K562 (cell line): Measurements from ENCODE around the gene NR5A2. TPM values are rescaled to one million over a fixed set of nuclear protein-coding genes. Genes with fewer than 3 reads are reported as not detected.

Experiments used
- ATAC-seq: fragments of 200-7000 bp; cut with Tn5 transposase; 3 replicates; pipeline ENCODE4 v1.9.1; 2020; ENCODE audit warnings: moderate library complexity
- BruUV-seq: library from RNA; stranded (reverse); fragments of 400-500 nt; replicated peaks from 2 replicates; lab custom pipeline; 2021; lab: Mats Ljungman, UMichigan
- CTCF ChIA-PET: fragments of 300-600 bp; formaldehyde crosslinking; extraction: SDS; loops from one replicate; lab custom pipeline; 2021; ENCODE audit warnings: low intra/inter-chr PET ratio; lab: Yijun Ruan, JAX
- POLR2A ChIA-PET: fragments of 300-600, 350-650 bp; sonication (Branson Sonifier 250); formaldehyde crosslinking; extraction: SDS; loops from one replicate; lab custom pipeline; 2021; ENCODE audit warnings: antibody characterized with exemption, inconsistent platforms; lab: Yijun Ruan, JAX
- DNase-seq, 4 experiments: peaks; one replicate each; pipeline versions ENCODE4 v3.0.0 to v3.0.0-alpha.2; 2011 to 2018; ENCODE audit warnings: low spot score in 3 of 4, mixed read lengths in 3 of 4; ENCODE audit errors: extremely low read depth in 1 of 4
- FAIRE-seq: peaks from 2 replicates; lab custom pipeline; 2011; peaks lifted over from hg19 to GRCh38; lab: Jason Lieb, UNC
- H2AFZ ChIP-seq: 2 replicates; pipeline ENCODE4 v1.6.0; 2011; ENCODE audit warnings: low read depth, low read length, control low read depth, inconsistent platforms
- H3K27ac ChIP-seq: fragments of 200-600 bp; 3 replicates; pipeline ENCODE4 v1.8.0; 2011; ENCODE audit warnings: low read depth, mild to moderate bottlenecking, control low read depth, inconsistent platforms, low read length, moderate library complexity, mixed read lengths; ENCODE audit errors: extremely low read depth
- H3K27me3 ChIP-seq, 2 experiments: fragments of 300-600 bp in 1 of 2; 2 replicates in 1 of 2; 3 replicates in 1 of 2; pipeline versions ENCODE4 v1.6.0 to v1.8.0; 2011; ENCODE audit warnings: inconsistent platforms in 2 of 2, low read length in 2 of 2, mild to moderate bottlenecking in 1 of 2, mixed read lengths in 1 of 2, moderate library complexity in 1 of 2; ENCODE audit not compliant: control insufficient read depth in 2 of 2, insufficient read depth in 2 of 2
- H3K36me3 ChIP-seq: fragments of 300-600 bp; 3 replicates; pipeline ENCODE4 v1.8.0; 2011; ENCODE audit warnings: mild to moderate bottlenecking, low read length, inconsistent platforms; ENCODE audit not compliant: control insufficient read depth, insufficient read depth
- H3K4me1 ChIP-seq, 2 experiments: fragments of 200-600 bp in 1 of 2; replicated peaks in 1 of 2; 2 replicates in 1 of 2; 3 replicates in 1 of 2; pipeline versions ENCODE4 v1.5.1 to v1.8.0; 2011; ENCODE audit warnings: inconsistent platforms in 2 of 2, low read length in 2 of 2, mild to moderate bottlenecking in 1 of 2, mixed read lengths in 1 of 2, moderate library complexity in 1 of 2; ENCODE audit not compliant: control insufficient read depth in 2 of 2, insufficient read depth in 2 of 2
- H3K4me2 ChIP-seq: 2 replicates; pipeline ENCODE4 v1.6.1; 2011; ENCODE audit warnings: low read length, control low read depth, inconsistent platforms, mixed read lengths; ENCODE audit not compliant: insufficient read depth
- H3K4me3 ChIP-seq: fragments of 200-600 bp; sonication (generic), shearing (Covaris generic); 2 replicates; pipeline ENCODE4 v1.5.1; 2016; ENCODE audit warnings: control low read depth, inconsistent platforms
- H3K79me2 ChIP-seq: fragments of 200-600 bp; 3 replicates; pipeline ENCODE4 v1.8.0; 2011; ENCODE audit warnings: low read length, inconsistent platforms; ENCODE audit not compliant: control insufficient read depth, insufficient read depth
- H3K9ac ChIP-seq, 2 experiments: 2 replicates each; pipeline versions ENCODE4 v1.6.0 to v1.6.1; 2011; ENCODE audit warnings: low read depth in 2 of 2, low read length in 2 of 2, control low read depth in 1 of 2, inconsistent platforms in 1 of 2, mild to moderate bottlenecking in 1 of 2, mixed read lengths in 1 of 2; ENCODE audit not compliant: insufficient read depth in 1 of 2
- H3K9me1 ChIP-seq: one replicate; pipeline ENCODE4 v1.6.0; 2011; ENCODE audit warnings: inconsistent platforms, mild to moderate bottlenecking, low read length, moderate library complexity; ENCODE audit not compliant: control insufficient read depth, insufficient read depth
- H3K9me3 ChIP-seq: replicated peaks from 2 replicates; pipeline ENCODE4 v1.5.1; 2011; ENCODE audit warnings: low read depth, low read length, inconsistent platforms; ENCODE audit not compliant: control insufficient read depth, insufficient read depth
- H4K20me1 ChIP-seq: replicated peaks from 2 replicates; pipeline ENCODE4 v1.6.1; 2011; ENCODE audit warnings: low read length, inconsistent platforms, mixed read lengths; ENCODE audit not compliant: control insufficient read depth, insufficient read depth
- ARID2 ChIP-seq: fragments of 450-650 bp; IDR thresholded peaks from 2 replicates; pipeline ENCODE4 v1.6.1; 2017; ENCODE audit warnings: antibody characterized with exemption, mild to moderate bottlenecking
- BRF1 ChIP-seq: IDR thresholded peaks from 3 replicates; pipeline ENCODE4 v1.6.1; 2011; ENCODE audit warnings: borderline replicate concordance, mild to moderate bottlenecking; ENCODE audit not compliant: insufficient read length; ENCODE audit errors: extremely low read depth
- DEAF1 ChIP-seq: fragments of 450-650 bp; formaldehyde crosslinking; IDR thresholded peaks from 2 replicates; pipeline ENCODE4 v1.4.0; 2020; ENCODE audit warnings: mild to moderate bottlenecking, moderate library complexity
- GTF2A2 ChIP-seq: IDR thresholded peaks from 2 replicates; pipeline ENCODE4 v1.6.1; 2016; ENCODE audit warnings: mild to moderate bottlenecking, missing genetic modification characterization, missing compliant biosample characterization
- HMGN3 ChIP-seq: IDR thresholded peaks from 2 replicates; pipeline ENCODE4 v1.6.1; 2011; ENCODE audit warnings: borderline replicate concordance, low read depth, mild to moderate bottlenecking, mixed read lengths, low read length; ENCODE audit not compliant: insufficient read length; ENCODE audit errors: extremely low read depth
- MXI1 ChIP-seq: IDR thresholded peaks from 2 replicates; pipeline ENCODE4 v1.6.1; 2011; ENCODE audit warnings: low read depth, mild to moderate bottlenecking, improper control_type of control experiment, low read length
- NFIX ChIP-seq: fragments of 250-450 bp; sonication (Bioruptor Pico); IDR thresholded peaks from 2 replicates; pipeline ENCODE4 v1.4.0; 2020; ENCODE audit warnings: low read depth, mild to moderate bottlenecking, moderate library complexity
- NFXL1 ChIP-seq: fragments of 450-650 bp; formaldehyde crosslinking; IDR thresholded peaks from 2 replicates; pipeline ENCODE4 v1.4.0; 2021; ENCODE audit warnings: mild to moderate bottlenecking
- PCBP2 ChIP-seq: fragments of 200-400 bp; formaldehyde crosslinking; IDR thresholded peaks from 2 replicates; pipeline ENCODE4 v1.6.1; 2018; ENCODE audit warnings: low read length, low read depth, mild to moderate bottlenecking, moderate library complexity; ENCODE audit not compliant: poor library complexity, severe bottlenecking
- RBM17 ChIP-seq: fragments of 200-400 bp; formaldehyde crosslinking; IDR thresholded peaks from 2 replicates; pipeline ENCODE4 v1.6.1; 2017; ENCODE audit warnings: low read depth, mild to moderate bottlenecking, low read length, borderline replicate concordance
- TEAD2 ChIP-seq: fragments of 450-650 bp; IDR thresholded peaks from 2 replicates; pipeline ENCODE4 v1.6.1; 2016; ENCODE audit warnings: missing genetic modification characterization, control low read depth, missing compliant biosample characterization
- XRCC3 ChIP-seq: fragments of 450-650 bp; IDR thresholded peaks from 2 replicates; pipeline ENCODE4 v1.6.1; 2017; ENCODE audit warnings: mild to moderate bottlenecking, moderate library complexity
- ZFX ChIP-seq: sonication (generic); formaldehyde crosslinking; IDR thresholded peaks from 2 replicates; pipeline ENCODE4 v1.8.0; 2022; ENCODE audit warnings: mild to moderate bottlenecking, missing genetic modification reagents, moderate library complexity
- ZNF354B ChIP-seq: fragments of 250-450 bp; sonication (Bioruptor Pico); IDR thresholded peaks from 2 replicates; pipeline ENCODE4 v1.4.0; 2020
- ZNF444 ChIP-seq: fragments of 250-450 bp; sonication (Bioruptor Pico); IDR thresholded peaks from 2 replicates; pipeline ENCODE4 v1.4.0; 2020; ENCODE audit warnings: mild to moderate bottlenecking, moderate library complexity
- ZNF561 ChIP-seq: fragments of 450-650 bp; formaldehyde crosslinking; conservative IDR thresholded peaks from 2 replicates; pipeline ENCODE4 v1.4.0; 2020; ENCODE audit warnings: mild to moderate bottlenecking, moderate library complexity
- ZNF707 ChIP-seq: fragments of 250-450 bp; sonication (Bioruptor Pico); conservative IDR thresholded peaks from 2 replicates; pipeline ENCODE4 v1.8.0; 2022; ENCODE audit warnings: inconsistent platforms, mild to moderate bottlenecking, moderate library complexity
- WGBS: fragments of 100-300 bp; shearing (Covaris generic); methylation state at CpG from one replicate; pipeline ENCODE4 v1.1.6; 2016; ENCODE audit warnings: low coverage, mixed read lengths; ENCODE audit not compliant: insufficient coverage; ENCODE audit errors: missing lambda C conversion rate; 5-methylcytosine and 5-hydroxymethylcytosine counted together
- in situ Hi-C: fragments of 300-500 bp; cut with MboI; formaldehyde crosslinking; loops from 4 replicates; pipeline ENCODE4 v1.15.0; 2018; ENCODE audit warnings: inconsistent platforms, mixed read lengths
- intact Hi-C: fragments of 100-400 bp; cut with micrococcal nuclease; formaldehyde crosslinking; loops from 2 replicates; pipeline ENCODE4 v1.14.2; 2022
- polyA plus RNA-seq, 8 experiments: library from polyadenylated mRNA; depleted of rRNA in 4 of 8; stranded (reverse) in 5 of 8; unstranded in 3 of 8; fragments of >200 nt; fragmentation: Nextera tagmentation in 2 of 8; fragmentation: Illumina TruSeq in 1 of 8; extraction: Ambion mirVana in 2 of 8; extraction: Trizol in 1 of 8; gene quantifications; 2 replicates each; pipeline versions ENCODE4 v1.2.1 to v1.2.3, GENCODE V29; 2011 to 2014; ENCODE audit warnings: inconsistent platforms in 1 of 8, missing spikeins in 1 of 8
- total RNA-seq, 7 experiments: library from RNA; depleted of rRNA in 6 of 7; stranded (reverse); fragments of >200 nt in 6 of 7; fragmentation: Illumina TruSeq in 2 of 7; extraction: Trizol in 2 of 7; gene quantifications; 2 replicates each; pipeline versions ENCODE4 v1.2.1 to v1.2.3, GENCODE V29; 2011 to 2021; ENCODE audit warnings: low replicate concordance in 1 of 7
- TF ChIP-seq, protein P1 (sequence below): IDR thresholded peaks from 3 replicates; pipeline ENCODE4 v1.6.1; 2011; ENCODE audit warnings: borderline replicate concordance, mild to moderate bottlenecking, moderate library complexity; ENCODE audit not compliant: insufficient read length; ENCODE audit errors: extremely low read depth

NR5A2 gene
- total and polyA plus RNA-seq, 9 of the 15 experiments (the other 6 are each of a cell fraction or from before 2014, with no cell fraction given) = 0.13 to 0.40 (median 0.29) TPM

DNA sequence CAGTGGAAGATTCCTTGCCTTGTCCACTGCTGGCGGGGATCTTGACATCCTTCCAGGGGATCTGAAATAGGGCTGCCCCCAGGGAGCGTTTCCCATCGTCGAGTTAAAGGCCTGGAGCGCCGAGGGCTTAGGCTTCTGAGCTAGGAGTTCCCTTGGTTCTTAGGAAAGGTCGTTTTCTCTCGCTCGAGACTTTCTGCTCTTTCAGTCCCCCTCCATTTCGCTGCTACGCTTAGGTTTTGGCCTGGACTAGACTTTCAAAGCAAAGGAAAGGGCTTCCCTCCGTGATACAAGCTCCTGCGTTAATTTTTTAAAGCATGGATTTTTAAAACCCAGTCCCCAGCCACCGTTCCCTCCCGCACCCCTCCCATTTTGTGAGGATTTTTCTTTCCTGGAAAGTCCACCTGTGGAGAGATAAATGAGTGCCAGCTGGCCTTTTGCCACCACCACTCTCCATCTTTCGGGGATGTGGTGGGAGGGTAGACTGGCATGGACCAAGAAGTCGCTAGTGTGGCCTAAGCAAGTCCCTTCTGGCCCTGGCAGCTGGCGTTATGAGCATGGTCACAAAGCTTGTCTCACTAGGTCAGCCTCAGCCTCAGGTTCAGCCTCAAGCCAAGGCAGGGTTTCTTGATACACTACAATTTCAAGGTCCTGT is 9.2 kb downstream of the NR5A2 start:
- no peak for ATAC-seq
- CTCF ChIA-PET = no interaction called here
- in situ Hi-C loops = no loop called here
- H3K9me3 ChIP-seq = no peaks in the 10 kb centered on the region
- H4K20me1 ChIP-seq = peaks cover 6% of the 10 kb centered on the region
- H3K27me3 ChIP-seq = peaks cover 74 to 81% of the 10 kb centered on the region in 2 experiments
- peaks cover 4% of the 10 kb centered on the region for H3K9me1 ChIP-seq
- no peaks in the 10 kb centered on the region for H3K79me2 ChIP-seq
- intact Hi-C loops = no loop called here
- H3K4me2 ChIP-seq = no peak overlapping the region
- FAIRE-seq = no peak
- TF ChIP-seq MXI1 = no peak
- no peak for TF ChIP-seq NFIX (CRISPR knock-in tag)
- no peak for TF ChIP-seq PCBP2
- TF ChIP-seq GTF2A2 (tag) = no peak
- no peak for TF ChIP-seq ZNF354B (CRISPR knock-in tag)
- TF ChIP-seq TEAD2 (tag) = no peak
- TF ChIP-seq ZNF707 (CRISPR knock-in tag) = no peak
- no peak for TF ChIP-seq ZFX (CRISPR knock-in tag)
- no peak for TF ChIP-seq RBM17
- no peak for TF ChIP-seq ARID2
- no peak for TF ChIP-seq ZNF561
- TF ChIP-seq, protein P1, sequence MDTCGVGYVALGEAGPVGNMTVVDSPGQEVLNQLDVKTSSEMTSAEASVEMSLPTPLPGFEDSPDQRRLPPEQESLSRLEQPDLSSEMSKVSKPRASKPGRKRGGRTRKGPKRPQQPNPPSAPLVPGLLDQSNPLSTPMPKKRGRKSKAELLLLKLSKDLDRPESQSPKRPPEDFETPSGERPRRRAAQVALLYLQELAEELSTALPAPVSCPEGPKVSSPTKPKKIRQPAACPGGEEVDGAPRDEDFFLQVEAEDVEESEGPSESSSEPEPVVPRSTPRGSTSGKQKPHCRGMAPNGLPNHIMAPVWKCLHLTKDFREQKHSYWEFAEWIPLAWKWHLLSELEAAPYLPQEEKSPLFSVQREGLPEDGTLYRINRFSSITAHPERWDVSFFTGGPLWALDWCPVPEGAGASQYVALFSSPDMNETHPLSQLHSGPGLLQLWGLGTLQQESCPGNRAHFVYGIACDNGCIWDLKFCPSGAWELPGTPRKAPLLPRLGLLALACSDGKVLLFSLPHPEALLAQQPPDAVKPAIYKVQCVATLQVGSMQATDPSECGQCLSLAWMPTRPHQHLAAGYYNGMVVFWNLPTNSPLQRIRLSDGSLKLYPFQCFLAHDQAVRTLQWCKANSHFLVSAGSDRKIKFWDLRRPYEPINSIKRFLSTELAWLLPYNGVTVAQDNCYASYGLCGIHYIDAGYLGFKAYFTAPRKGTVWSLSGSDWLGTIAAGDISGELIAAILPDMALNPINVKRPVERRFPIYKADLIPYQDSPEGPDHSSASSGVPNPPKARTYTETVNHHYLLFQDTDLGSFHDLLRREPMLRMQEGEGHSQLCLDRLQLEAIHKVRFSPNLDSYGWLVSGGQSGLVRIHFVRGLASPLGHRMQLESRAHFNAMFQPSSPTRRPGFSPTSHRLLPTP = no peak
- TF ChIP-seq XRCC3 = no peak
- TF ChIP-seq ZNF444 = no peak
- TF ChIP-seq HMGN3 = no peak
- no peak for TF ChIP-seq NFXL1 (CRISPR knock-in tag)
- TF ChIP-seq DEAF1 (CRISPR knock-in tag) = no peak
- no peak for TF ChIP-seq BRF1
- peaks cover 0 to 18% of the 10 kb centered on the region in 2 experiments; a peak in 1 of 5 replicates for H3K4me1 ChIP-seq
- H3K9ac ChIP-seq = no peak overlapping the region
- no TSS peak for BruUV-seq
- POLR2A ChIA-PET = no interaction called here
- H2AFZ ChIP-seq = no peak overlapping the region
- no peak for DNase-seq
- no peak overlapping the region for H3K4me3 ChIP-seq
- H3K27ac ChIP-seq = no peak overlapping the region
- 2% methylated on average over 18 of the region's 18 CpGs for WGBS
- no peaks in the 10 kb centered on the region for H3K36me3 ChIP-seq
